Measurements from ENCODE around the gene OBSCN.

OBSCN gene

DNA sequence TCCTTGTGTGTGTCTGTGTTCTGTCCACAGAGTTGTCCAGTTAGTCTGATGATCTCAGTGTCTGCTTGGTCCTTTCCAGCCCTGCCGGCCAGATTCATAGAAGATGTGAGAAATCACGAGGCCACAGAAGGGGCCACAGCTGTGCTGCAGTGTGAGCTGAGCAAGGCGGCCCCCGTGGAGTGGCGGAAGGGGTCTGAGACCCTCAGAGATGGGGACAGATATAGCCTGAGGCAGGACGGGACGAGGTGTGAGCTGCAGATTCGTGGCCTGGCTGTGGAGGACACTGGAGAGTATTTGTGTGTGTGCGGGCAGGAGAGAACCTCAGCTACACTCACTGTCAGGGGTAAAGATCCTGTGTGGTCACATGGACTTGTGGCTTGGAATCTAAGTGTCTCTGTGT, 95.8 kb downstream of the OBSCN start:
- TF ChIP-seq, protein P1, sequence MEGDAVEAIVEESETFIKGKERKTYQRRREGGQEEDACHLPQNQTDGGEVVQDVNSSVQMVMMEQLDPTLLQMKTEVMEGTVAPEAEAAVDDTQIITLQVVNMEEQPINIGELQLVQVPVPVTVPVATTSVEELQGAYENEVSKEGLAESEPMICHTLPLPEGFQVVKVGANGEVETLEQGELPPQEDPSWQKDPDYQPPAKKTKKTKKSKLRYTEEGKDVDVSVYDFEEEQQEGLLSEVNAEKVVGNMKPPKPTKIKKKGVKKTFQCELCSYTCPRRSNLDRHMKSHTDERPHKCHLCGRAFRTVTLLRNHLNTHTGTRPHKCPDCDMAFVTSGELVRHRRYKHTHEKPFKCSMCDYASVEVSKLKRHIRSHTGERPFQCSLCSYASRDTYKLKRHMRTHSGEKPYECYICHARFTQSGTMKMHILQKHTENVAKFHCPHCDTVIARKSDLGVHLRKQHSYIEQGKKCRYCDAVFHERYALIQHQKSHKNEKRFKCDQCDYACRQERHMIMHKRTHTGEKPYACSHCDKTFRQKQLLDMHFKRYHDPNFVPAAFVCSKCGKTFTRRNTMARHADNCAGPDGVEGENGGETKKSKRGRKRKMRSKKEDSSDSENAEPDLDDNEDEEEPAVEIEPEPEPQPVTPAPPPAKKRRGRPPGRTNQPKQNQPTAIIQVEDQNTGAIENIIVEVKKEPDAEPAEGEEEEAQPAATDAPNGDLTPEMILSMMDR (IDR thresholded peaks at IDR 0.05; ENCODE audit: borderline replicate concordance, control extremely low read depth, extremely low read depth, insufficient read depth, missing control alignments): no peak
- DNase-seq (ENCODE audit: low spot score): no peak
- in situ Hi-C loops (cut with MboI; ENCODE audit: low sequenced_read_pairs, unreplicated experiment): no loop called here

DNA sequence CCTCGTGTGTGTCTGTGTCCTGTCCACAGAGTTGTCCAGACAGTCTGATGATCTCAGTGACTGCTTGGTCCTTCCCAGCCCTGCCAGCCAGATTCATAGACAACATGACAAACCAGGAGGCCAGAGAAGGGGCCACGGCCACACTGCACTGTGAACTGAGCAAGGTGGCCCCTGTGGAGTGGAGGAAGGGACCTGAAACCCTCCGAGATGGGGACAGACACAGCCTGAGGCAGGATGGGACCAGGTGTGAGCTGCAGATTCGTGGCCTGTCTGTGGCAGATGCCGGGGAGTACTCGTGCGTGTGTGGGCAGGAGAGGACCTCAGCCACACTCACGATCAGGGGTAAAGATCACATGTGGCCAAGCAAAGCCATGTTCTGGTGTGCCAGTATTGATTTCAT, 96.4 kb downstream of the OBSCN start:
- TF ChIP-seq, protein P1 (IDR thresholded peaks at IDR 0.05; ENCODE audit: borderline replicate concordance, control extremely low read depth, extremely low read depth, insufficient read depth, missing control alignments): no peak
- no peak for DNase-seq (ENCODE audit: low spot score)
- in situ Hi-C loops (cut with MboI; ENCODE audit: low sequenced_read_pairs, unreplicated experiment): no loop called here

GRCh38 chr1:228304766-228305395, 97.0 kb downstream of the OBSCN start:
- no peak for DNase-seq (ENCODE audit: low spot score)
- TF ChIP-seq, protein P1 (IDR thresholded peaks at IDR 0.05; ENCODE audit: borderline replicate concordance, control extremely low read depth, extremely low read depth, insufficient read depth, missing control alignments): no peak
- in situ Hi-C loops (cut with MboI; ENCODE audit: low sequenced_read_pairs, unreplicated experiment): no loop called here

GRCh38 chr1:228305721-228306152, 97.9 kb downstream of the OBSCN start:
- in situ Hi-C loops (cut with MboI; ENCODE audit: low sequenced_read_pairs, unreplicated experiment): no loop called here
- TF ChIP-seq, protein P1 (IDR thresholded peaks at IDR 0.05; ENCODE audit: borderline replicate concordance, control extremely low read depth, extremely low read depth, insufficient read depth, missing control alignments): no peak
- DNase-seq (ENCODE audit: low spot score): no peak

GRCh38 chr1:228306275-228307217, 98.7 kb downstream of the OBSCN start:
- no peak for DNase-seq (ENCODE audit: low spot score)
- in situ Hi-C loops (cut with MboI; ENCODE audit: low sequenced_read_pairs, unreplicated experiment): no loop called here
- TF ChIP-seq, protein P1 (IDR thresholded peaks at IDR 0.05; ENCODE audit: borderline replicate concordance, control extremely low read depth, extremely low read depth, insufficient read depth, missing control alignments): no peak

DNA sequence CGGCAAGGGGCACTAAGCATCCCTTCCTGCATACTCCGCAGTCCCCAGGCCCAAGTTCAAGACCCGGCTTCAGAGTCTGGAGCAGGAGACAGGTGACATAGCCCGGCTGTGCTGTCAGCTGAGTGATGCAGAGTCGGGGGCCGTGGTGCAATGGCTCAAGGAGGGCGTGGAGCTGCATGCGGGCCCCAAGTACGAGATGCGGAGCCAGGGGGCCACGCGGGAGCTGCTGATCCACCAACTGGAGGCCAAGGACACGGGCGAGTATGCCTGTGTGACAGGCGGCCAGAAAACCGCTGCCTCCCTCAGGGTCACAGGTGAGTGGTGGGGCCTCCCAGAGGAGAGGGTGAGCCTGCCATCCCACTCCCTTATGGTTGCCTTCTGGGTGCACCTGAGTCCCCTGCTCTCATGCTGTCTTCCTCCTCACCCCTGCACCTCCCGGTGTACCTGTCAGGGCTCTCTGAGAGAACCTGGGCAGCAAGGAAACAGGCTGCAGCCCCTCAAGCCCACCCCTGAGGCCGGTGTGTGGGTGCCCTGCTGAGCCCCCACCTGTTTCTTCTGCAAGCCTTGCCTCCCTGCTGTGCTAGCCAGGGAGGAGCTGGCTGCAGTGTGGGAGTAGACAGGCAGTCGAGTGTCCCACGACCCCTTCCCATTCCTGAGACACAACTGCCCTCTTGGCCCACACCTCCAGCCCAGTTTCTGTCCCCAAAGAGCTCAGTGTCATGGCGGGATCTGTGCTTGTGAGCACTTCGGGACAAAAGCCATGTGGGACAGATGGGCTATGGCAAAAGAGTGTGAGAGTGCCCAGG, 99.6 kb downstream of the OBSCN start:
- no peak for DNase-seq (ENCODE audit: low spot score)
- in situ Hi-C loops (cut with MboI; ENCODE audit: low sequenced_read_pairs, unreplicated experiment): no loop called here

More for the DNA sequence above, 99.6 kb downstream of the OBSCN start:
- TF ChIP-seq, protein P1 (IDR thresholded peaks at IDR 0.05; ENCODE audit: borderline replicate concordance, control extremely low read depth, extremely low read depth, insufficient read depth, missing control alignments): no peak
